Activated CD4-positive, alpha-beta T cell treated with anti-CD3 and anti-CD28 coated beads, Interleukin-2, amount 50 U/mL, for 24 hours (primary cell): ENCODE data around the gene PITPNC1.
"Not testable (repeated sequence)": the region's sequence is repeated elsewhere in the genome, so short reads cannot be mapped to it uniquely, and the experiment has no call there.

ENCODE experiments used
- DNase-seq, 2 donors: peaks; one replicate each; pipeline ENCODE4 v3.0.0-alpha.2; 2020; ENCODE audit warnings: low read depth in 1 of 2, low spot score in 1 of 2

PITPNC1 gene

GRCh38 chr17:67712375-67712774, 335.3 kb downstream of the PITPNC1 start:
- no peak for DNase-seq

GRCh38 chr17:67713169-67713568, 336.1 kb downstream of the PITPNC1 start:
- no peak for DNase-seq

GRCh38 chr17:67716405-67716798, 339.3 kb downstream of the PITPNC1 start:
- no peak for DNase-seq

GRCh38 chr17:67717192-67717623, 340.1 kb downstream of the PITPNC1 start:
- no peak for DNase-seq

GRCh38 chr17:67717624-67718324, 340.7 kb downstream of the PITPNC1 start, which contains the start of gene NOL11:
Gene NOL11 (plus strand): TSS chr17:67717936. CDS start chr17:67717948, 12 bp downstream.
- peak; percentile 98 to 100 for DNase-seq

GRCh38 chr17:67718325-67718941, 341.4 kb downstream of the PITPNC1 start:
- peak; percentile 23 to 46 for DNase-seq

GRCh38 chr17:67725373-67725791, 348.3 kb downstream of the PITPNC1 start:
- no peak for DNase-seq

GRCh38 chr17:67725807-67726206, 348.7 kb downstream of the PITPNC1 start:
- no peak for DNase-seq

GRCh38 chr17:67727152-67728039, 350.3 kb downstream of the PITPNC1 start:
- not testable (repeated sequence) for DNase-seq

- no peak for DNase-seq
Measured at GRCh38 chr17:67729903-67730302, 352.8 kb downstream of the PITPNC1 start.

GRCh38 chr17:67730731-67731130, 353.6 kb downstream of the PITPNC1 start:
- no peak for DNase-seq

GRCh38 chr17:67733449-67733848, 356.4 kb downstream of the PITPNC1 start:
- no peak for DNase-seq

- DNase-seq: no peak
Measured at GRCh38 chr17:67737145-67737544, 360.1 kb downstream of the PITPNC1 start.

GRCh38 chr17:67742025-67742424, 364.9 kb downstream of the PITPNC1 start:
- DNase-seq: no peak
